ENCODE results near the gene SALL1. TPM values are rescaled to one million over a fixed set of nuclear protein-coding genes. Genes with fewer than 3 reads are reported as not detected.

SALL1 gene
- total and polyA plus RNA-seq, 10 donors, result under 0.01 TPM; not detected in 9

- H3K4me3 ChIP-seq, result peak overlapping the region in 1 of 8 donors; percentile 19
- H3K27me3 ChIP-seq (replicated peaks in 1 of 7), result peaks cover 6 to 76% (median 23%) of the 10 kb centered on the region in 7 donors
- TF ChIP-seq POLR2AphosphoS5 (IDR thresholded peaks at IDR 0.05) (no peak), POLR2A (IDR thresholded peaks at IDR 0.05) (no peak), CTCF (IDR thresholded peaks at IDR 0.05 in 8 of 11, conservative IDR thresholded peaks at IDR 0.05 in 3 of 11) (no peak)
- no peaks in the 10 kb centered on the region for H3K4me1 ChIP-seq
- intact Hi-C loops (cut with DNase I; ENCODE audit: low total_unique reads), result no loop called here
- H3K27ac ChIP-seq, result no peak overlapping the region
- DNase-seq, result no peak
- 4 to 13% (median 5%) methylated on average over 23 to 44 of the region's 44 CpGs for WGBS, 5 donors
- peaks cover 0 to 9% (median 0%) of the 10 kb centered on the region in 8 donors for H3K9me3 ChIP-seq
- H3K36me3 ChIP-seq, result no peaks in the 10 kb centered on the region
Measured at GRCh38 chr16:51134269-51134812, 16.7 kb downstream of the SALL1 start.

GRCh38 chr16:51133688-51134087 lies 17.4 kb downstream of the SALL1 start:
- Histone ChIP-seq H3K4me1 (no peaks in the 10 kb centered on the region), H3K27ac (no peak overlapping the region), H3K4me3 (no peak overlapping the region), H3K9me3 (peaks cover 0 to 9% (median 0%) of the 10 kb centered on the region in 8 donors), H3K36me3 (no peaks in the 10 kb centered on the region), H3K27me3 (replicated peaks in 1 of 7) (peaks cover 6 to 76% (median 23%) of the 10 kb centered on the region in 7 donors)
- intact Hi-C loops (cut with DNase I; ENCODE audit: low total_unique reads), result no loop called here
- no peak for DNase-seq
- 5 to 9% (median 7%) methylated on average over 12 of the region's 12 CpGs for WGBS, 5 donors
- no peak for TF ChIP-seq CTCF (IDR thresholded peaks at IDR 0.05 in 8 of 11, conservative IDR thresholded peaks at IDR 0.05 in 3 of 11)
- TF ChIP-seq POLR2A (IDR thresholded peaks at IDR 0.05), result no peak
- TF ChIP-seq POLR2AphosphoS5 (IDR thresholded peaks at IDR 0.05), result no peak

- 2 to 6% (median 3%) methylated on average over 9 of the region's 9 CpGs for WGBS, 5 donors
- Histone ChIP-seq H3K4me3 (no peak overlapping the region), H3K36me3 (no peaks in the 10 kb centered on the region), H3K27me3 (replicated peaks in 1 of 7) (peaks cover 6 to 76% (median 23%) of the 10 kb centered on the region in 7 donors), H3K4me1 (no peaks in the 10 kb centered on the region), H3K27ac (no peak overlapping the region), H3K9me3 (peaks cover 0 to 9% (median 0%) of the 10 kb centered on the region in 8 donors)
- DNase-seq, result no peak
- TF ChIP-seq CTCF (IDR thresholded peaks at IDR 0.05 in 8 of 11, conservative IDR thresholded peaks at IDR 0.05 in 3 of 11), result no peak
- no peak for TF ChIP-seq POLR2A (IDR thresholded peaks at IDR 0.05)
- TF ChIP-seq POLR2AphosphoS5 (IDR thresholded peaks at IDR 0.05), result no peak
- intact Hi-C loops (cut with DNase I; ENCODE audit: low total_unique reads), result no loop called here
Measured at GRCh38 chr16:51133183-51133582, 17.9 kb downstream of the SALL1 start.

GRCh38 chr16:51132490-51133115 lies 18.5 kb downstream of the SALL1 start:
- DNase-seq, result no peak
- no peaks in the 10 kb centered on the region for H3K4me1 ChIP-seq
- no peak overlapping the region for H3K4me3 ChIP-seq
- no peak for TF ChIP-seq CTCF (IDR thresholded peaks at IDR 0.05 in 8 of 11, conservative IDR thresholded peaks at IDR 0.05 in 3 of 11)
- no peak for TF ChIP-seq POLR2A (IDR thresholded peaks at IDR 0.05)
- TF ChIP-seq POLR2AphosphoS5 (IDR thresholded peaks at IDR 0.05), result no peak
- no peak overlapping the region for H3K27ac ChIP-seq
- intact Hi-C loops (cut with DNase I; ENCODE audit: low total_unique reads), result no loop called here
- no peaks in the 10 kb centered on the region for H3K36me3 ChIP-seq
- 39 to 50% (median 48%) methylated on average over 6 of the region's 6 CpGs for WGBS, 5 donors
- peaks cover 6 to 73% (median 23%) of the 10 kb centered on the region in 7 donors for H3K27me3 ChIP-seq (replicated peaks in 1 of 7)
- H3K9me3 ChIP-seq, result peaks cover 0 to 9% (median 0%) of the 10 kb centered on the region in 8 donors
